GM06990 (cell line): Measurements from ENCODE around the gene ILK.

Experiments used
- DNase-seq: peaks from one replicate; pipeline ENCODE4 v3.0.0-alpha.2; 2011; ENCODE audit not compliant: insufficient read length; ENCODE audit errors: extremely low read depth
- H3K27me3 ChIP-seq: replicated peaks from 2 replicates; pipeline ENCODE4 v1.6.0; 2011; ENCODE audit warnings: low read length; ENCODE audit not compliant: control insufficient read depth, insufficient read depth
- H3K36me3 ChIP-seq: 2 replicates; pipeline ENCODE4 v1.5.1; 2011; ENCODE audit warnings: low read length; ENCODE audit not compliant: control insufficient read depth, insufficient read depth
- H3K4me3 ChIP-seq: replicated peaks from 2 replicates; pipeline ENCODE4 v1.5.1; 2011; ENCODE audit warnings: low read depth, mild to moderate bottlenecking, control low read depth, low read length
- TF ChIP-seq, protein P1 (sequence below): IDR thresholded peaks from 2 replicates; pipeline ENCODE4 v1.5.1; 2011; ENCODE audit warnings: low read length, control low read depth, mild to moderate bottlenecking, inconsistent platforms; ENCODE audit not compliant: insufficient read depth, poor library complexity, severe bottlenecking

The ILK gene

DNA sequence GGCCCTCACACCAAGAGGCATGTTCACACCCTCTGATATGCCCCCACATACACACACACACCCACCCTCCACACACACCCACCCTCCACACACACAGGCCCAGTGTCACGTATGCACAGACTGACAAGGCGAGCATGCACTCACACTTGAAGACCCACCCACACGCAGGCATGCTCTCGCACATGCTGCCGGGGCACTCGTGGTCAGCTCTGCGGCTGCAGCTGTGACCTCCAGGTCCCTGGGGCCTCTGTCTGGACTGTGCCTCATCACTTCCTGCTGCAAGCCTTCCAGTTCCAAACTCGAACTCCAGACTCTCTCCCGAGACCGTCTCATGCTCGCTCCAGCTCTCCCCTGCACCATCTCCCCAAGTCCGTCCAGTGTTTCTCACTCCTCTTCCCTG, 42.5 kb downstream of the ILK start:
- peak; percentile 36 for DNase-seq
- H3K4me3 ChIP-seq, result no peak overlapping the region

DNA sequence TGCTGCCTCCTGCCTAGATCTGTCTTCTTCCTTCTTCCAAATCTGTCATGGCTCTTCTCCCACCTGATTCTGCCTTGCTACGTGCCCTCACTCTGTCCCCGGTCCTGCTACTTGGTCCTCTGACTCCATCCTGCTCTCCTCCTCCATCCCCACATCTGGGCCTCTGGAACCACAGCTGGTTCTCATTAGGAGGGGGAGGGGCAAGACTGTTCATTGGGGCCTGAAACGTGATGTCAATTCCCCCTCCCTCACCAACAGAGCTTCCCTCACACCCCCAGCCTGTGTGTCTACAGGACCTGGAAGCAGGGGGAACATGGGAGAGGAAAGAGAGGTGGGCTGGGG, 43.0 kb downstream of the ILK start:
- Histone ChIP-seq H3K36me3 (no peaks in the 10 kb centered on the region), H3K27me3 (no peaks in the 10 kb centered on the region), H3K4me3 (no peak overlapping the region)
- TF ChIP-seq, protein P1, sequence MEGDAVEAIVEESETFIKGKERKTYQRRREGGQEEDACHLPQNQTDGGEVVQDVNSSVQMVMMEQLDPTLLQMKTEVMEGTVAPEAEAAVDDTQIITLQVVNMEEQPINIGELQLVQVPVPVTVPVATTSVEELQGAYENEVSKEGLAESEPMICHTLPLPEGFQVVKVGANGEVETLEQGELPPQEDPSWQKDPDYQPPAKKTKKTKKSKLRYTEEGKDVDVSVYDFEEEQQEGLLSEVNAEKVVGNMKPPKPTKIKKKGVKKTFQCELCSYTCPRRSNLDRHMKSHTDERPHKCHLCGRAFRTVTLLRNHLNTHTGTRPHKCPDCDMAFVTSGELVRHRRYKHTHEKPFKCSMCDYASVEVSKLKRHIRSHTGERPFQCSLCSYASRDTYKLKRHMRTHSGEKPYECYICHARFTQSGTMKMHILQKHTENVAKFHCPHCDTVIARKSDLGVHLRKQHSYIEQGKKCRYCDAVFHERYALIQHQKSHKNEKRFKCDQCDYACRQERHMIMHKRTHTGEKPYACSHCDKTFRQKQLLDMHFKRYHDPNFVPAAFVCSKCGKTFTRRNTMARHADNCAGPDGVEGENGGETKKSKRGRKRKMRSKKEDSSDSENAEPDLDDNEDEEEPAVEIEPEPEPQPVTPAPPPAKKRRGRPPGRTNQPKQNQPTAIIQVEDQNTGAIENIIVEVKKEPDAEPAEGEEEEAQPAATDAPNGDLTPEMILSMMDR, result no peak
- DNase-seq, result no peak

More for the DNA sequence above, 42.5 kb downstream of the ILK start:
- H3K27me3 ChIP-seq, result no peaks in the 10 kb centered on the region
- H3K36me3 ChIP-seq, result no peaks in the 10 kb centered on the region
- TF ChIP-seq, protein P1, result no peak

DNA sequence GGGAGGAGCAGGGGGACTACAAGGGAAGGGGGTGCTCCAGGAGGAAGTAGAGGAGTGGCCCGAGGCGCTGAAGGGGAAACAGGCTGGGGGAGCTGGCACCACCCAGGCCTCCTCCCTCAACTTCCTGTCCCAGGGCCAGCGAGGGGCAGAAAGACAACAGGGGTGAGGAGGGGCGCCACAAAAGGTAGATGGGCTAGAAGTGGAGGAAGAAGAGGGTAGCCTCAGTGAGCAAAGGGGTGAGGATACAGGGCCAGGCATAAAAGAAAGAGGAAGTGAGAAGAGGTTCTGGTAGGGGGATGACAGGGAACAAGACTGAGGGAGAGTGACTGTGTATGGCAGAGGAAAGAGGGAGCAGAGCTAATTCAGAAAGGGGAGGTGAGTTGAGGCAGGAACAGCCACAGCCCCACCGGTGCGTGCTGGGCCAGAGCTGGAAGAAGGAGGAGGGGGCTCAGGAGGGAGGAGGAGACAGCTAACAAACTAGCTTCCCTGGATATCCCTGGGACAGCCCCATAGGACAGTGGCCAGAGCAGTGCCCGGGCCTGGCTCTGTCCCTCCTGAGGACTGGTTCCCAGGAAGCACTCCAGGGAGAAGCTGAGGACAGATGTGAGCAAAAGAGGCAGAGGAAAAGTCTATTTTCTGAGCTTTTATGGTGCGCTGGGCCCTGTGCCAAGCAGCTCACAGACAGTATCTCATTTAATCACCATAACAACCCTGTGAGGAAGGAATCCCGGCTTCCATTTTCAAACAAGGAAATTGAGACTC, 43.5 kb downstream of the ILK start:
- peak; percentile 63 for DNase-seq
- Histone ChIP-seq H3K27me3 (no peaks in the 10 kb centered on the region), H3K36me3 (no peaks in the 10 kb centered on the region), H3K4me3 (no peak overlapping the region)
- TF ChIP-seq, protein P1, result no peak

DNA sequence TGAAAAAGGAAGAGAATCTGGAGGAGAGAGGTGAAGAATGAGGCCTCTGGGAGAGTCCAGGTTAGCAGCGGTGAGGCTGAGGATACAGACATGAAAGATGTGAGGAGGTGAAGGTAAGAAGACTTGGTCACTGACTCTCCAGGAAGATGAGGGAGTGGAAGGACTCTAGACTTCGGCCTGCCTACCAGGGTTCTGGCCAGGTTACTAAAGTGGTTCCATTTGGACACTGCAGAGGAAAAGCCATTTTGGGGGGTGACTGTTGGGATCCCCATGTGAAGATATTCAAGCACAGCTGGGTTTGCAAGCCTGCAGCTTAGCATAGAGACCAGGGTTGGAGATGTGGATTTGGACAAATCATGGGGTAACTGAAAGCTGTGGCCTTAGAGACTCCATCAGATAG, 44.3 kb downstream of the ILK start:
- H3K36me3 ChIP-seq, result no peaks in the 10 kb centered on the region
- no peaks in the 10 kb centered on the region for H3K27me3 ChIP-seq
- TF ChIP-seq, protein P1, result no peak
- DNase-seq, result no peak
- H3K4me3 ChIP-seq, result no peak overlapping the region

DNA sequence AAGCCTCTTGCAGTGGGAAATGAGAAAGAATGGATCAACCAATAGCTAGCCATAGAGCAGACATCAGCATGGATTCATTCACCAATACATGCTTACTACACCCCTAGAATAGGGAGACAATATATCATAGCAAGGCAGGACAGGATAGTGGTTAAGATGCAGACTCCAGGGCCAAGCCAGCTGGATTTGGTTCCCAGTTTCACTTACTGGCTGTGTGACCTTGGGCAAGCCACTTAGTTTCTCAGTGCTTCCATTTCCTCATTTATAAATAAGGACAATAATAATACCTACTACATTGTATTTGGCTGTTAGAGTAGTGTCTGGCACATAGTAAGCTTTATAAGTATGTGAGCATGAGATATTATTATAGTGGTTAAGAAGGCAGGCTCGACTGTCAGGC, 44.9 kb downstream of the ILK start:
- no peak for DNase-seq
- Histone ChIP-seq H3K4me3 (no peak overlapping the region), H3K27me3 (no peaks in the 10 kb centered on the region; the same call in 1 of the 2 replicates), H3K36me3 (no peaks in the 10 kb centered on the region)
- TF ChIP-seq, protein P1, result no peak

DNA sequence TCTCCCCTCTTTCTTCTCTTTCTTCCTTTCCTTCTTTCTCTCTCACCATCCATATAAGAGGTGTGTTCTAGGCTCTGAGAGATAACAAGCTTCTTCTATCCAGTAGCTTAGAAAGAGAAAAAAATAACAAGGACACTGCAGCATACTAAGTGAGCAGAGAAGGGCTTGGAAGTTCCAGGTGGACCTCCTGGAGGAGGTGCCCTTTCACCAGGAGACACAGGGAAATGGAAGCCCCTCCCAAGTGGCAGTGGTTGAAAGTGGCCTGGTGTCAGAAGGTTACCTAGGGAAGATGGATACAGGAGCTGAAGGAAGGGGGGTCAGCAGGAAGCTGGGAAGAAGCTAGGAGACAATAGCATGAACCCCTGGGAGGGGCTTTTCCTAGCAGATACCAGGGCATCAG, 46.5 kb downstream of the ILK start:
- TF ChIP-seq, protein P1, result no peak
- no peak overlapping the region for H3K4me3 ChIP-seq
- no peak for DNase-seq
- peaks cover 4% of the 10 kb centered on the region for H3K27me3 ChIP-seq
- H3K36me3 ChIP-seq, result no peaks in the 10 kb centered on the region
